Mononuclear cell (primary cell): ENCODE results near the gene GIMAP5. TPM values are rescaled to one million over a fixed set of nuclear protein-coding genes. Genes with fewer than 3 reads are reported as not detected.
"Not testable (repeated sequence)": the region's sequence is repeated elsewhere in the genome, so short reads cannot be mapped to it uniquely, and the experiment has no call there.

Experiments
- H3K27me3 ChIP-seq: 2 replicates; pipeline ENCODE4 v1.6.0; 2011; ENCODE audit warnings: low read length, control low read depth; ENCODE audit not compliant: insufficient read depth
- H3K4me1 ChIP-seq: 2 replicates; pipeline ENCODE4 v1.5.1; 2011; ENCODE audit warnings: mild to moderate bottlenecking, low read length, control low read depth; ENCODE audit not compliant: insufficient read depth
- H3K4me3 ChIP-seq: 2 replicates; pipeline ENCODE4 v1.5.1; 2011; ENCODE audit warnings: mild to moderate bottlenecking, low read length, moderate library complexity
- H3K9me3 ChIP-seq: 2 replicates; pipeline ENCODE4 v1.5.1; 2011; ENCODE audit warnings: low read depth, mild to moderate bottlenecking, control low read depth, low read length
- total RNA-seq: library from RNA; depleted of rRNA; stranded (reverse); fragments of >200 nt; gene quantifications from one replicate; pipeline ENCODE4 v1.2.3, GENCODE V29; 2012

GIMAP5 gene
- total RNA-seq, 1 donor, result 102 TPM

GRCh38 chr7:150774131-150774530 is 36.9 kb downstream of the GIMAP5 start:
- H3K27me3 ChIP-seq, H3K9me3 ChIP-seq, H3K4me1 ChIP-seq, H3K4me3 ChIP-seq: not testable (repeated sequence)

GRCh38 chr7:150778014-150778737 is 41.0 kb downstream of the GIMAP5 start:
- Histone ChIP-seq H3K4me1 (peaks cover 20% of the 10 kb centered on the region), H3K9me3 (no peaks in the 10 kb centered on the region), H3K27me3 (no peaks in the 10 kb centered on the region), H3K4me3 (no peak overlapping the region)

GRCh38 chr7:150778738-150779301 is 41.6 kb downstream of the GIMAP5 start:
- no peaks in the 10 kb centered on the region for H3K27me3 ChIP-seq
- H3K4me1 ChIP-seq, result peaks cover 23% of the 10 kb centered on the region
- no peak overlapping the region for H3K4me3 ChIP-seq
- H3K9me3 ChIP-seq, result no peaks in the 10 kb centered on the region

- H3K27me3 ChIP-seq, result no peaks in the 10 kb centered on the region
- H3K4me1 ChIP-seq, result peaks cover 37% of the 10 kb centered on the region
These were observed 43.1 kb downstream of the GIMAP5 start for GRCh38 chr7:150780292-150780691.

GRCh38 chr7:150781103-150781502 is 43.9 kb downstream of the GIMAP5 start:
- H3K9me3 ChIP-seq, result no peaks in the 10 kb centered on the region
- H3K27me3 ChIP-seq, result no peaks in the 10 kb centered on the region
- no peak overlapping the region for H3K4me3 ChIP-seq
- peaks cover 45% of the 10 kb centered on the region for H3K4me1 ChIP-seq

More at GRCh38 chr7:150780292-150780691, 43.1 kb downstream of the GIMAP5 start:
- H3K9me3 ChIP-seq, result no peaks in the 10 kb centered on the region
- H3K4me3 ChIP-seq, result no peak overlapping the region

GRCh38 chr7:150781961-150782360 is 44.7 kb downstream of the GIMAP5 start:
- Histone ChIP-seq H3K4me3 (no peak overlapping the region), H3K9me3 (no peaks in the 10 kb centered on the region), H3K4me1 (peaks cover 54% of the 10 kb centered on the region), H3K27me3 (no peaks in the 10 kb centered on the region)

- H3K9me3 ChIP-seq, result no peaks in the 10 kb centered on the region
- peaks cover 77% of the 10 kb centered on the region for H3K4me1 ChIP-seq
- H3K4me3 ChIP-seq, result no peak overlapping the region
- no peaks in the 10 kb centered on the region for H3K27me3 ChIP-seq
These were observed 47.0 kb downstream of the GIMAP5 start for GRCh38 chr7:150784120-150784736.

- Histone ChIP-seq H3K9me3 (no peaks in the 10 kb centered on the region), H3K4me3 (no peak overlapping the region), H3K4me1 (peaks cover 78% of the 10 kb centered on the region), H3K27me3 (no peaks in the 10 kb centered on the region)
These were observed 47.7 kb downstream of the GIMAP5 start for GRCh38 chr7:150784954-150785353.

- no peaks in the 10 kb centered on the region for H3K27me3 ChIP-seq
- no peak overlapping the region for H3K4me3 ChIP-seq
- peaks cover 59% of the 10 kb centered on the region for H3K4me1 ChIP-seq
- H3K9me3 ChIP-seq, result no peaks in the 10 kb centered on the region
These were observed 50.4 kb downstream of the GIMAP5 start for GRCh38 chr7:150787321-150788281.

- no peaks in the 10 kb centered on the region for H3K9me3 ChIP-seq
- H3K4me1 ChIP-seq, result peaks cover 57% of the 10 kb centered on the region
- H3K4me3 ChIP-seq, result no peak overlapping the region
- H3K27me3 ChIP-seq, result no peaks in the 10 kb centered on the region
These were observed 51.5 kb downstream of the GIMAP5 start for GRCh38 chr7:150788474-150789269.

GRCh38 chr7:150790416-150791075 is 53.3 kb downstream of the GIMAP5 start:
- Histone ChIP-seq H3K4me1 (peaks cover 38% of the 10 kb centered on the region), H3K4me3 (no peak overlapping the region), H3K27me3 (peaks cover 4% of the 10 kb centered on the region), H3K9me3 (no peaks in the 10 kb centered on the region)

- H3K4me3 ChIP-seq, result no peak overlapping the region
- H3K4me1 ChIP-seq, result peaks cover 31% of the 10 kb centered on the region
- no peaks in the 10 kb centered on the region for H3K9me3 ChIP-seq
These were observed 54.1 kb downstream of the GIMAP5 start for GRCh38 chr7:150791304-150791703.

GRCh38 chr7:150791746-150792452 is 54.7 kb downstream of the GIMAP5 start:
- H3K27me3 ChIP-seq, result peaks cover 10% of the 10 kb centered on the region
- H3K4me3 ChIP-seq, result no peak overlapping the region
- H3K4me1 ChIP-seq, result peaks cover 25% of the 10 kb centered on the region
- H3K9me3 ChIP-seq, result no peaks in the 10 kb centered on the region

More at GRCh38 chr7:150791304-150791703, 54.1 kb downstream of the GIMAP5 start:
- H3K27me3 ChIP-seq, result peaks cover 6% of the 10 kb centered on the region
